Left ventricle myocardium inferior (tissue), 1 donor: Measurements from ENCODE around the gene KHNYN. TPM values are rescaled to one million over a fixed set of nuclear protein-coding genes. Genes with fewer than 3 reads are reported as not detected.
"Not testable (repeated sequence)": the region's sequence is repeated elsewhere in the genome, so short reads cannot be mapped to it uniquely, and the experiment has no call there.

Experiments used
- DNase-seq: peaks from one replicate; pipeline ENCODE4 v3.0.0-alpha.2; 2020
- H3K27ac ChIP-seq: fragments of 200-600 bp; replicated peaks from 2 replicates; pipeline ENCODE4 v1.8.0; 2021
- H3K27me3 ChIP-seq: fragments of 200-600 bp; 2 replicates; pipeline ENCODE4 v1.8.0; 2021; ENCODE audit warnings: low read depth
- H3K36me3 ChIP-seq: fragments of 200-600 bp; 2 replicates; pipeline ENCODE4 v1.8.0; 2021
- H3K4me1 ChIP-seq: fragments of 200-600 bp; 2 replicates; pipeline ENCODE4 v1.8.0; 2021
- H3K4me3 ChIP-seq: fragments of 200-600 bp; 2 replicates; pipeline ENCODE4 v1.8.0; 2021; ENCODE audit warnings: mild to moderate bottlenecking, moderate library complexity
- H3K9me3 ChIP-seq: fragments of 200-600 bp; replicated peaks from 2 replicates; pipeline ENCODE4 v1.8.0; 2021
- CTCF ChIP-seq: fragments of 200-600 bp; IDR thresholded peaks from 2 replicates; pipeline ENCODE4 v1.8.0; 2021; ENCODE audit warnings: antibody characterized with exemption, mild to moderate bottlenecking, borderline replicate concordance
- intact Hi-C: fragments of 100-400 bp; cut with micrococcal nuclease; formaldehyde crosslinking; loops from one replicate; pipeline ENCODE4 v1.11.0; 2022
- total RNA-seq: library from RNA; stranded (reverse); fragmentation: NEBNext Ultra II Directional; extraction: Animal tissue kit (Norgen Biotek cat#: 25700); gene quantifications from one replicate; pipeline ENCODE4 v1.2.1, GENCODE V29; 2021
- donor health status: DM: no; HTN: yes; CAD: no; lungs with severe emphysema.

KHNYN gene
- total RNA-seq, 1 donor from 2014 or later = 20.5 TPM

DNA sequence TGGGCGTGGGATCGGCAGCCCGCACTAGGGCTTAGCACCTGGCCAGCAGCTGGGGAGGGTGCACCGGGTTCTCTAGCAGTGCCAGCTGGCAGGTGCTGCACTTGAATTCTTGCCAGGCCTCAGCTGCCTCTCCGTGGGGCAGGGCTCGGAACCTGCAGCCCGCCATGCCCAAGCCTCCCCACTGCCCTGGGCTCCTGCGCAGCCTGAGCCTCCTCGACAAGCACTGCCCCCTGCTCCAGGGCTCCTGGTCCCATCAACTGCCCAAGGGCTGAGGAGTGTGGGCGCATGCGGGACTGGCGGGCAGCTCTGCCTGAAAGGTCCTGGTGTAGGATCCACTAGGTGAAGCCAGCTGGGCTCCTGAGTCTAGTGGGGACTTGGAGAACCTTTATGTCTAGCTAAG is 43.5 kb downstream of the KHNYN start:
- no peak for DNase-seq
- no peak overlapping the region for H3K27ac ChIP-seq
- no peaks in the 10 kb centered on the region for H3K27me3 ChIP-seq
- no peak overlapping the region for H3K4me3 ChIP-seq
- no peaks in the 10 kb centered on the region for H3K36me3 ChIP-seq
- intact Hi-C loops = no loop called here
- no peak for TF ChIP-seq CTCF
- peaks cover 5% of the 10 kb centered on the region for H3K9me3 ChIP-seq
- no peaks in the 10 kb centered on the region for H3K4me1 ChIP-seq

DNA sequence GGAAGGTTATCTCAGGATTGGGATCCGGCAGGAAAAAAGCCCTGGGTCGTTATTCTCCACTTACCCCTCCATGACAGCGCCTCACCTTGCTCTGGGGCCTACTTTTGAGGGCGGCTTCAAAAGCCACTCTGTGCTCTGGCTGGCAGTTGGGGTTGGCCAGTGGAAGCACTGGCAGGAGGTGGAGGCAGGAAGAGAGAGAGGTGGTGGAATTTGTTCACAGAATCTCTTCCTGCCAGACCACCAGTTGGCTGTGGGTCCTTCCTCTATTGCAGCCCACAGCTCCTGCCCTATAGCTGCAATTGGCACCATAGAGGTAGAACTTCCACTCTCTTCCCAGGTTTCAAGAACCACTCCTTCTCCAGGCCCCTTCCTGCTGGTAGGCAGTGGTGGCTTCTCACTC is 45.5 kb downstream of the KHNYN start:
- Histone ChIP-seq H3K4me1 (no peaks in the 10 kb centered on the region), H3K27me3 (no peaks in the 10 kb centered on the region), H3K36me3 (no peaks in the 10 kb centered on the region), H3K27ac (no peak overlapping the region), H3K9me3 (peaks cover 5% of the 10 kb centered on the region), H3K4me3 (no peak overlapping the region)
- intact Hi-C loops = no loop called here
- DNase-seq = no peak
- no peak for TF ChIP-seq CTCF

DNA sequence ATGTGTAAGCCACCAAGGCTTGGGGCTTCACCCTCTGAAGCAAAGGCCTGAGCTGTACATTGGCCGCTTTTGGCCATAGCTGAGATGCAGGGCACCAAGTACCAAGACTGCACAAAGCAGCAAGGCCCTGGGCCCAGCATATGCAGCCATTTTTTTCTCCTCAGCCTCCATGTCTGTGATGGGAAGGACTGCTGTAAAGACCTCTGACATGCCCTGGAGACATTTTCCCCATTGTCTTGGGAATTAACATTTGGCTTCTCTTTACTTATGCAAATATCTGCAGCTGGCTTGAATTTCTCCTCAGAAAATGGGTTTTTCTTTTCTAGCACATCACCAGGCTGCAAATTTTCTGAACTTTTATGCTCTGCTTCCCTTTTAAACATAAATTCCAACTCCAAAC is 50.2 kb downstream of the KHNYN start:
- intact Hi-C loops, H3K27me3 ChIP-seq, H3K27ac ChIP-seq, DNase-seq, H3K36me3 ChIP-seq, H3K4me3 ChIP-seq, H3K9me3 ChIP-seq, H3K4me1 ChIP-seq: not testable (repeated sequence)

GRCh38 chr14:24481622-24482324 is 52.0 kb downstream of the KHNYN start:
- no peak overlapping the region for H3K27ac ChIP-seq
- H3K4me1 ChIP-seq = no peaks in the 10 kb centered on the region
- H3K27me3 ChIP-seq = peaks cover 7% of the 10 kb centered on the region
- intact Hi-C loops = no loop called here
- H3K9me3 ChIP-seq = no peaks in the 10 kb centered on the region
- DNase-seq = no peak
- no peaks in the 10 kb centered on the region for H3K36me3 ChIP-seq
- no peak overlapping the region for H3K4me3 ChIP-seq
- TF ChIP-seq CTCF = peak; percentile 66

DNA sequence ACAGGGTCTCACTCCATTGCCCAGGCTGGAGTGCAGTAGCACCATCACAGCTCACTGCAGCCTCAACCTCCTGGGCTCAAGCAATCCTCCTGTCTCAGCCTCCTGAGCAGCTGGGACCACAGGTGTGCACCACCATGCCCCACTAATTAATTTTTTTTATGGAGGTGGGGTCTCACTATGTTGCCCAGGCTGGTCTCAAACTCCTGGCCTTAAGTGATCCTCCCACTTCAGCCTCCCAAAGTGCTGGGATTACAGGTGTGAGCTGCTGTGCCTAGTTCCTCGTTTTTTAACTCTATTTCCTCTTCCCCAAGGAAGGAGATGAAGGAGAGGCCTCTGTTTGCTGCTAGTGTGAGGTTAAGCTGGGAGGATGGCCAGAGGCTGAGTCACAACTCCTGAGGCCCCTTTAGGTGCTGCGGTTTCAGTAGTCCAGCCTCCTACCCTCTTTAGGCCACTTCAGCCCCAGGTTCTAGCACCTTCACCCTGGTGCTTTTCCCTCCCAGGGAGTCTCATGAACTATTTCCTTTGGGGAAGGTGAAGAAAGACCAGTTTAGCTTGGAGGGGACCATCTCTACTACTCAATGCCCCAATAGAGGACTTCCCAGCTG is 53.0 kb downstream of the KHNYN start:
- DNase-seq, H3K27me3 ChIP-seq, H3K4me1 ChIP-seq, H3K4me3 ChIP-seq, H3K27ac ChIP-seq, intact Hi-C loops, H3K9me3 ChIP-seq, H3K36me3 ChIP-seq: not testable (repeated sequence)

- intact Hi-C loops = no loop called here
- Histone ChIP-seq H3K4me1 (no peaks in the 10 kb centered on the region), H3K4me3 (no peak overlapping the region), H3K36me3 (no peaks in the 10 kb centered on the region), H3K9me3 (no peaks in the 10 kb centered on the region), H3K27ac (no peak overlapping the region), H3K27me3 (peaks cover 7% of the 10 kb centered on the region)
- TF ChIP-seq CTCF = no peak
- DNase-seq = no peak
These were observed 54.0 kb downstream of the KHNYN start for GRCh38 chr14:24483604-24484252.

Other genes starting within 250 kb of the KHNYN start
- gene IPO4, start 241.1 kb upstream of the KHNYN start, total RNA-seq = 13.3 TPM
- 22.2 TPM for gene TM9SF1, start 234.5 kb upstream of the KHNYN start, total RNA-seq
- not detected for gene TSSK4, start 224.3 kb upstream of the KHNYN start, total RNA-seq
- 33.1 TPM for gene CHMP4A, start 216.5 kb upstream of the KHNYN start, total RNA-seq
- gene MDP1, start 213.9 kb upstream of the KHNYN start, total RNA-seq = 16.6 TPM
- gene NEDD8, start 197.6 kb upstream of the KHNYN start, total RNA-seq = 214 TPM
- gene GMPR2, start 197.0 kb upstream of the KHNYN start, total RNA-seq = 29.7 TPM
- 30.6 TPM for gene TINF2, start 187.3 kb upstream of the KHNYN start, total RNA-seq
- 0.96 TPM for gene TGM1, start 166.8 kb upstream of the KHNYN start, total RNA-seq
- gene RABGGTA, start 158.4 kb upstream of the KHNYN start, total RNA-seq = 22.3 TPM
- 6.9 TPM for gene DHRS1, start 130.2 kb upstream of the KHNYN start, total RNA-seq
- gene NOP9, start 130.1 kb upstream of the KHNYN start, total RNA-seq = 23.4 TPM
- 3.1 TPM for gene CIDEB, start 122.0 kb upstream of the KHNYN start, total RNA-seq
- 0.71 TPM for gene LTB4R2, start 119.8 kb upstream of the KHNYN start, total RNA-seq
- gene LTB4R, start 118.5 kb upstream of the KHNYN start, total RNA-seq = 1.8 TPM
- gene ADCY4, start 94.9 kb upstream of the KHNYN start, total RNA-seq = 26.6 TPM
- 3.6 TPM for gene RIPK3, start 90.0 kb upstream of the KHNYN start, total RNA-seq
- gene NFATC4, start 61.8 kb upstream of the KHNYN start, total RNA-seq = 20.6 TPM
- gene NYNRIN, start 31.0 kb upstream of the KHNYN start, total RNA-seq = 8.0 TPM
- gene CBLN3, start 286 bp upstream of the KHNYN start, total RNA-seq = 0.55 TPM
- 74.8 TPM for gene SDR39U1, start 12.8 kb downstream of the KHNYN start, total RNA-seq
- gene CMA1, start 78.3 kb downstream of the KHNYN start, total RNA-seq = 0.66 TPM
- 0.80 TPM for gene CTSG, start 146.3 kb downstream of the KHNYN start, total RNA-seq
- not detected for gene GZMH, start 179.7 kb downstream of the KHNYN start, total RNA-seq
- 0.52 TPM for gene GZMB, start 204.2 kb downstream of the KHNYN start, total RNA-seq